ENCODE results near the gene CHRNB2.
"Not testable (repeated sequence)": the region's sequence is repeated elsewhere in the genome, so short reads cannot be mapped to it uniquely, and the experiment has no call there.

Gene CHRNB2, protein sequence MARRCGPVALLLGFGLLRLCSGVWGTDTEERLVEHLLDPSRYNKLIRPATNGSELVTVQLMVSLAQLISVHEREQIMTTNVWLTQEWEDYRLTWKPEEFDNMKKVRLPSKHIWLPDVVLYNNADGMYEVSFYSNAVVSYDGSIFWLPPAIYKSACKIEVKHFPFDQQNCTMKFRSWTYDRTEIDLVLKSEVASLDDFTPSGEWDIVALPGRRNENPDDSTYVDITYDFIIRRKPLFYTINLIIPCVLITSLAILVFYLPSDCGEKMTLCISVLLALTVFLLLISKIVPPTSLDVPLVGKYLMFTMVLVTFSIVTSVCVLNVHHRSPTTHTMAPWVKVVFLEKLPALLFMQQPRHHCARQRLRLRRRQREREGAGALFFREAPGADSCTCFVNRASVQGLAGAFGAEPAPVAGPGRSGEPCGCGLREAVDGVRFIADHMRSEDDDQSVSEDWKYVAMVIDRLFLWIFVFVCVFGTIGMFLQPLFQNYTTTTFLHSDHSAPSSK

DNA sequence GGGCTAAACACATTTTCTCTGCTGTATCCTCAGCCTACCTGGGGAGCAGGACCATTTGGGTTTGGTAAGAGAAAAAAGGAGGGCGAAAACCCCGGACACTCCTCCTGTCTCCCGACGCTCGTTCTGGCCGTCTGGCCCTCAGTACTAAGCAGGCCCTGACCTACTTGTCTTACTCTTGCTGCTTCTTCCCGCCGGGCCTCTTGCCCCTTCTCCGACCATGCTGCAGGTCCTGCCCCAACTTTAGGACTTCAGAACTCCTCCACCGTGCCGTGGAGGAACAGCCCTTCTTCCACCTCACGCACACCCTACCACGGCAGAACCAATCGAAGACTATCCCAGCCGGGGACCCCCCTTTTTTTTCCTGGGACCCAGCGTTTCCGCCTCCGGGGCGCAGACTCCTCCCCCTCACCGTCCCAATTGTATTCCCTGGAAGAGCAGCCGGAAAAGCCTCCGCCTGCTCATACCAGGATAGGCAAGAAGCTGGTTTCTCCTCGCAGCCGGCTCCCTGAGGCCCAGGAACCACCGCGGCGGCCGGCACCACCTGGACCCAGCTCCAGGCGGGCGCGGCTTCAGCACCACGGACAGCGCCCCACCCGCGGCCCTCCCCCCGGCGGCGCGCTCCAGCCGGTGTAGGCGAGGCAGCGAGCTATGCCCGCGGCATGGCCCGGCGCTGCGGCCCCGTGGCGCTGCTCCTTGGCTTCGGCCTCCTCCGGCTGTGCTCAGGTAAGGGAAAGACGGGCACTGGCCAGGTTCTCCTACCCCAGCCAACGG lies at the start of gene CHRNB2:
Gene CHRNB2 (plus strand): TSS at position 393 of the 771 bp plus-strand sequence. CDS start 267 bp downstream, at position 660.
- TF ChIP-seq JUND (IDR thresholded peaks at IDR 0.05; ENCODE audit: low read depth), result no peak
- peak; percentile 83 to 93 for DNase-seq (ENCODE audit: low read depth in 1 of 2, low spot score in 1 of 2)
- in situ Hi-C loops (cut with HindIII; ENCODE audit: low pct_unique_long_range_greater_than_20kb, low sequenced_read_pairs), result no loop called here

DNA sequence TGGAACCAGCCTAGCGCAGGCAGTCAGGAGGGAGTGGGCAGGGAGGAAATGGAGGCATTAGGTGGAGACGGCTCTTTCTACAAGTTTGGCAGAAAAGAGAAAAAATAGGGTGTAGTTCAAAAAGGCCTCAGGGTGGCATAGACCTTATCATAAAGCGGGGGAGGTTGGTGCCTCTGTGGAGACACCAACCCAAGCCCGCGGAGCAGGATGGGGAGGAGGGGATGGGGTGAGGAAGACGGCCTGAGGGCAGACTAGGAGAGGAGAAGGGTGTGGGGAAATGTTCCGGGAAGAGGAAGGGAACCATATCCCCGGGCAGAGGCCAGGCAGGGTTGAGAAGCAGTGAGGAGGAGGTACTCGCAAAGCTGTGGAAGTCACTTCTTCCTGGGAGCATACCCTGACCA lies 48.0 kb upstream of the CHRNB2 start:
- TF ChIP-seq JUND (IDR thresholded peaks at IDR 0.05; ENCODE audit: low read depth), result no peak
- in situ Hi-C loops (cut with HindIII; ENCODE audit: low pct_unique_long_range_greater_than_20kb, low sequenced_read_pairs), result no loop called here
- no peak for DNase-seq (ENCODE audit: low read depth in 1 of 2, low spot score in 1 of 2)

DNA sequence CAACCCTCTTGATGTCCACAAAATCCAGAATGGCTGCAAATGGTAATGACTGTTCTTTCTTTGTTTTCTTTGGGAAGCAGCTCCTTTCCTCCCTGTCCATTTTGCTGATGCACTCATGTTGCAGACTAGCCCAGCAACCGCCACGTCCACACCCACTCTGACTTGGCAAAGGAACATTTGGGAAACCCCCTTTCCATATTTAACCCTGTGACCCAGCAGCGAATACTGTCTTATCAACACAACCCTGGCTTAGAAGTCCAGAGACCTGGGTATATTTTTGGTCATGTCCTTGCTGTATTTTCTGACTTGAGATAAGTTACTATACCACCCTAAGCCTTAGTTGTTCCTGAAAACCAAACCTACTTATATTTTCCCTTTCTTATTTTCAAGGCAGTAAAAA lies 47.2 kb upstream of the CHRNB2 start:
- no peak for TF ChIP-seq JUND (IDR thresholded peaks at IDR 0.05; ENCODE audit: low read depth)
- no peak for DNase-seq (ENCODE audit: low read depth in 1 of 2, low spot score in 1 of 2)
- in situ Hi-C loops (cut with HindIII; ENCODE audit: low pct_unique_long_range_greater_than_20kb, low sequenced_read_pairs), result no loop called here

DNA sequence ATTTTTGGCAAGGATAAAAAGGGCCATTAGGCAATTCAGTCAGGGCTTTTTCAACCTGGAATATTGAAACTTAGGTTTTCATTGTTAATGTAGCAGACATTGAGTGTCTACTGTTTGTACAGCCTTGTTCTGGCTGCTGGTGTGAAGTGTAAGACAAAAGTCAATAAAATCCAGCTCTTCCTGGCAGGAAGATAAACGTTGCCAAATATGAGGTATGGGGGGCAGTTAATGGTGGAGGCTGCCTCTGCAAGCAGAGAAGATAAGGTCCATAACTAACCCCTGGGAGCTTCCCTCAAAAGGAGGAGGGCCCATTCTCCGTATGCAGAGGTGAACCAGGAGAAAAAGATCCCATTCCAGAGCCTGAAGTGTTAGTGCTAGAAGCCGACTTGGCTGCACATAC lies 45.9 kb upstream of the CHRNB2 start:
- no peak for TF ChIP-seq JUND (IDR thresholded peaks at IDR 0.05; ENCODE audit: low read depth)
- no peak for DNase-seq (ENCODE audit: low read depth in 1 of 2, low spot score in 1 of 2)
- in situ Hi-C loops (cut with HindIII; ENCODE audit: low pct_unique_long_range_greater_than_20kb, low sequenced_read_pairs), result no loop called here

DNA sequence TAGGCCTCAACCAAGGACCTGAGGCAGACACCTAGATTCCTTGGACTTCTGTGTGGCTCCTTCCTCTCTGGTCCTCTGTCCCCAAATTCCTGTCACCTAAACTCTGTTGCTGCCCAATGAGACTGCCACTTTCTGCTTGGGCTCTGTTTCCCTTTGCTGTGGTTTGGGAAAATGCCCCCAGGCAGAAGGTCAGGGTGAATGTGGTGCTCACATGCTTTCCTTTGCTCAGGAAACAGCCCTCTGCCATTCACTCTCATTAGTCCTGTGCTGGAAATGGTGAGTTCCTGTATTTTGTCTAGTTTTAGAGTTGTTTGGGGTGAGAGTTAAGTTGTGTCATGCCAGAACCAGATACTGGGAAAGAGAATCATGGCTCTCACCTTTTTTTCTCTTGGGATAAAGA lies 42.7 kb upstream of the CHRNB2 start:
- in situ Hi-C loops (cut with HindIII; ENCODE audit: low pct_unique_long_range_greater_than_20kb, low sequenced_read_pairs), result no loop called here
- TF ChIP-seq JUND (IDR thresholded peaks at IDR 0.05; ENCODE audit: low read depth), result no peak
- DNase-seq (ENCODE audit: low read depth in 1 of 2, low spot score in 1 of 2), result peak in 1 of 2 experiments; percentile 73

DNA sequence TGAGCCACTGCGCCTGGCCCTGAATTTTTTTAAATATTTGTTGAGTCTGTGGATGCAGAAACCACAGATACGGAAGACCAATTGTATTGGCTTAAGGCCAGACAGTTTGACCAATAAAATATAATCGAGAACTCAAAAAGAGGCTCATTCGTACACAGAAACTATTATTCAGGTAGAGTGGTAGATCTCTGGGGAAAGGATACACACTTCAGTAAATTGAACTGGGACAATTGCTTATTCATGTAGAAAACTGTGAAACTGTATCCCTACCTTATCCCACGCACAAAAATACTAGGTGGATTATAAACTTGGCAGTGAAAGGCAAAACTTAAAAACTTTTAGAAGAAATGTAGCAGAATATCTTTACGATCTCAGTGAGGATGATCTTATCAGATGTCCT lies 40.4 kb upstream of the CHRNB2 start:
- no peak for DNase-seq (ENCODE audit: low read depth in 1 of 2, low spot score in 1 of 2)
- in situ Hi-C loops (cut with HindIII; ENCODE audit: low pct_unique_long_range_greater_than_20kb, low sequenced_read_pairs), result no loop called here
- TF ChIP-seq JUND (IDR thresholded peaks at IDR 0.05; ENCODE audit: low read depth), result no peak

DNA sequence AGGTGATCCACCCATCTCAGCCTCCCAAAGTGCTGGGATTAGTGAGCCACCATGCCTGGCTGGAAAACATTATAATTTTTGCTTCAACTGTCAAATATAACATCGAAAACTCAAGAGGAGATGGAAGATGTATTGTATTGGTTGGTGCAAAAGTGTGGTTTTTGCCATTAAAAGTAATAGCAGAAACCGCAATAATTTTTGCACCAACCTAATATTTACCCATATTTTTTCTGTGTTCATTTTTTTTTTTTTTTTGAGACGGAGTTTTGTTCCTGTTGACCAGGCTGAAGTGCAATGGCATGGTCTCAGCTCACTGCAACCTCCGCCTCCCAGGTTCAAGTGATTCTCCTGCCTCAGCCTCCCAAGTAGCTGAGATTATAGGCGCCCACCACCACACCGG lies 38.3 kb upstream of the CHRNB2 start:
- TF ChIP-seq JUND (IDR thresholded peaks at IDR 0.05; ENCODE audit: low read depth), result no peak
- in situ Hi-C loops (cut with HindIII; ENCODE audit: low pct_unique_long_range_greater_than_20kb, low sequenced_read_pairs), result no loop called here
- no peak for DNase-seq (ENCODE audit: low read depth in 1 of 2, low spot score in 1 of 2)

DNA sequence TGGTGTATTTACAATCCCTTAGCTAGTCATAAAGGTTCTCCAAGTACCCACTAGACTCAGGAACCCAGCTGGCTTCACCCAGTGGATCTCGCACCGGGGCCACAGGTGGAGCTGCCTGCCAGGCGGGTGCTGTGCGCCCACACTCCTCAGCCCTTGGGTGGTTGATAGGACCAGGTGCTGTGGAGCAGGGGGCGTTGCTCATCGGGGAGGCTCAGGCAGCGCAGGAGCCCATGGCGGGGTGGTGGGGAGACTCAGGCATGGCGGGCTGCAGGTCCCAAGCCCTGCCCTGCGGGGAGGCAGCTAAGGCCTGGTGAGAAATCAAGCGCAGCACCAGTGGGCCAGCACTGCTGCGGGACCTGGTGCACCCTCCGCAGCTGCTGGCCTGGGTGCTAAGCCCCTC lies 35.6 kb upstream of the CHRNB2 start:
- in situ Hi-C loops (cut with HindIII; ENCODE audit: low pct_unique_long_range_greater_than_20kb, low sequenced_read_pairs); DNase-seq (ENCODE audit: low read depth in 1 of 2, low spot score in 1 of 2): not testable (repeated sequence)

DNA sequence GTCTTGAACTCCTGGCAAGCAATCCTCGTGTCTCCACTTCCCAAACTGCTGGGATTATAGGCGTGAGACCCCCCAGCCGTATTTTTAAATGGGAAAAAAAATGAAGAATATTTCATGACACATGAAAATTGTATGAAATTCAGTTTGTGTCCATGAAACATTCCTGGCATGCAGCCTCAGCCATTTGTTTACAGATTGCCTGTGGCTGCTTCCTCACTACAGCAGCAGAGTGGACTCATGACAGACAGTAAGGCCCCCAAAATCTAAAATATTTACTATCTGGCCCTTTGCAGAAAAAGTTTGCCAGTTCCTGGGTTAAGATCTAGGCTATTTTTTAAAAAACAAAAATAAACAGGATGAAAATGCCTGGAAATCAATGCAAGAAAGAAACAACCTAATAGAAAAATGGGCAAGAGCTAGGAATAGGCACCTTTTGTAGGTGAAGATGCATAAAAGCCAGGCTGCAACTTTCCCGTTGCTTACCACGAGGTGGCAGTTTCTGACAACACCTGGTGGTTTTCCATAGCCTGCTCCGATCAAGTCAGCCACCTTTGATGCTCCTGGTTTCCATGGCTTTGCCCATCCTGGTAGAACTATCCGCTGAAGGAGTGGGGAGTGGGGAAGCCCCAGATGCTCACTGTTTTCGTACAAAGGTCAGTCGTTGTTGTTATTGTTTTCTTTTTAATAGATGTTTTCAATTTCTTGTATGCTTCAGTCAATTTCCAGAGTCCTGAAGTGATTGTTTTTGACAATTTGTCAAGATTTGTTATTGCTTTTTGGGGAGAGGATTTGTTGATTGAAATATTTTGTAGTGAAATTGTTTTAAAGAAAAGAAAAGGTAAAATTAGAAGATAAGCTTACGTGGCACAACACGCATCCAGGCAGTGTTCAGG lies 33.4 kb upstream of the CHRNB2 start:
- peak; percentile 81 to 85 for DNase-seq (ENCODE audit: low read depth in 1 of 2, low spot score in 1 of 2)
- TF ChIP-seq JUND (IDR thresholded peaks at IDR 0.05; ENCODE audit: low read depth), result no peak
- in situ Hi-C loops (cut with HindIII; ENCODE audit: low pct_unique_long_range_greater_than_20kb, low sequenced_read_pairs), result no loop called here

DNA sequence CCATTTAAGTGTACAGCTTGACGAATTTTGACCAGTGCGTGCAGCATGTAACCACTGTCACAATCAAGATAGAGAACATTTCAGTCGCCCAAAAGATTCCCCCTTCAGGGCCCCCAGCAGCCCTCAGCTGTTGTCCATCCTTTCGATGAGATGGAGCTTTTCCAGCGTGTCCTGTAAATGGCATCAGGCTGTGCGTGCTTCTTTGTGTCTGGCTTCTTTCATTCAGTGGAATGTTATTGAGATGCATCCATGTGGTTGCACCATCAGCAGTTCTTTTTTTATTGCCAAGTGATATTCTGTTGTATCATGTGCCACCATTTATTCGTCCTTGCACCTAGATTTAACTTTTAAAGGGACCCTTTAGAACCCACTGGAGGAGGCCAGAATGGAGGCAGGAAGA lies 31.0 kb upstream of the CHRNB2 start:
- no peak for TF ChIP-seq JUND (IDR thresholded peaks at IDR 0.05; ENCODE audit: low read depth)
- in situ Hi-C loops (cut with HindIII; ENCODE audit: low pct_unique_long_range_greater_than_20kb, low sequenced_read_pairs), result no loop called here
- no peak for DNase-seq (ENCODE audit: low read depth in 1 of 2, low spot score in 1 of 2)

DNA sequence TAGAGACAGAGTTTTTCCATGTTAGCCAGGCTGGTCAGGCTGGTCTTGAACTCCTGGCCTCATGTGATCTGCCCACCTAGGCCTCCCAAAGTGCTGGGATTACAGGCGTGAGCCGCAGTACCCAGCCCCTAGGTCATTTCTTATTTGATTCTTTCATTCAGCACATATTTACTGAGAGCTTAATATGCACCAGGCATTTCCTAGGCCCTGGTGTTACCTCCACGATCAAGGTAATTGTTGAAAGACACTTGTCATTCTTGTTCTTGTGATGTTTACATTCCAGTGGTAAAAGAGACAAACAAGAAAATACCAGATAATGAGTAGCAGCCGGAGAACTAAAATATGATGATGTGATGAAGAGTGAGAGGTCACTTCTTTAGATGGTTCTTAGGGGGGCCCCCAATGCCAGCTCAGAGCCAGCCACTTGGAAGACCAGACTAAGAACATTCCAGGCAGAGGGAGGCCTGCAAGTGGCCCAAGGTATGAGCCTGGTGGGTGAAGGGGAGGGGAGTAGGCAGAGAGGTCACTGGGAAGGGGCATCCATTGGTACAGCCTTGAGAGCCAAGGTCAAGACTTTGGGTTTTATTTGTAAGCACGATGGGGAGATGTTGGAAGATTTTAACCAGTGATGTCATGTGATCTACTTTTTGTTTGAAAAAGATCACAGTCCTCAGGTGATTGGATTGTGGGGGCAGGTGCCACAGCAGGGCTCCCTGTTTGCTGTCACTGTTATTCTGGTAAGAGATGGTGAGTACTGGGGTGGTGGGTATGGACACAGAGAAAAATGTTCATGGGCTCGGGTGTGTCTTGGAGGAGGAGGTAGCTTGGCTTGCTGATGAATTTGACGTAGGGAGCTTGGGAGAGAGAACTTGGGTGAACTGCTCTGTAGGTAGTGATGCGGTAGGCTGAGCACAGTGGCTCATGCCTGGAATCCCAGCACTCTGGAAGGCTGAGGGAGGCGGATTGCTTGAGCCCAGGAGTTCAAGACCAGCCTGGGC lies 27.8 kb upstream of the CHRNB2 start:
- in situ Hi-C loops (cut with HindIII; ENCODE audit: low pct_unique_long_range_greater_than_20kb, low sequenced_read_pairs), result no loop called here
- TF ChIP-seq JUND (IDR thresholded peaks at IDR 0.05; ENCODE audit: low read depth), result no peak
- peak in 1 of 2 experiments; percentile 87 for DNase-seq (ENCODE audit: low read depth in 1 of 2, low spot score in 1 of 2)

Measured in T47D (cell line).